ENCODE results near the gene THEMIS.

The THEMIS gene

DNA sequence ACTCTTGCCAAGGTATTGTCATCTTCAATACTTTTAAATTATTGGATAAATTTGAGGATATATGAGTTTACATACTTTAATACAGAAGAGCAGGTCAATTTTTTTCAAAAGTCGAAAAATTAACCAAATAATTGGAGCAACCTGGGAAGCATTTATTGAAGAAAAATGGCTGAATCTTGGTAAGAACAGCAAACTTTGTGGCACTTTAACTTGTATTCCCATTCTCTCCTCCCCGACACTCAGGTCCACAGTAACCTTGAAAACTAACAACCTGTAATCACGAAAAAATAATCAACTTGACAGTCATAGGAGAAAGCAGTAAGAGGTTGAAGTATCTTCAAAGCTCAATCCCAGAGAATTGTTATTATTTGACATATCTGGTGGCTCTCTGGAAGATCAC, 55.6 kb downstream of the THEMIS start:
- no peak for FAIRE-seq
- no peak for DNase-seq (ENCODE audit: insufficient read length, low spot score)
- TF ChIP-seq, protein P1, sequence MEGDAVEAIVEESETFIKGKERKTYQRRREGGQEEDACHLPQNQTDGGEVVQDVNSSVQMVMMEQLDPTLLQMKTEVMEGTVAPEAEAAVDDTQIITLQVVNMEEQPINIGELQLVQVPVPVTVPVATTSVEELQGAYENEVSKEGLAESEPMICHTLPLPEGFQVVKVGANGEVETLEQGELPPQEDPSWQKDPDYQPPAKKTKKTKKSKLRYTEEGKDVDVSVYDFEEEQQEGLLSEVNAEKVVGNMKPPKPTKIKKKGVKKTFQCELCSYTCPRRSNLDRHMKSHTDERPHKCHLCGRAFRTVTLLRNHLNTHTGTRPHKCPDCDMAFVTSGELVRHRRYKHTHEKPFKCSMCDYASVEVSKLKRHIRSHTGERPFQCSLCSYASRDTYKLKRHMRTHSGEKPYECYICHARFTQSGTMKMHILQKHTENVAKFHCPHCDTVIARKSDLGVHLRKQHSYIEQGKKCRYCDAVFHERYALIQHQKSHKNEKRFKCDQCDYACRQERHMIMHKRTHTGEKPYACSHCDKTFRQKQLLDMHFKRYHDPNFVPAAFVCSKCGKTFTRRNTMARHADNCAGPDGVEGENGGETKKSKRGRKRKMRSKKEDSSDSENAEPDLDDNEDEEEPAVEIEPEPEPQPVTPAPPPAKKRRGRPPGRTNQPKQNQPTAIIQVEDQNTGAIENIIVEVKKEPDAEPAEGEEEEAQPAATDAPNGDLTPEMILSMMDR (IDR thresholded peaks at IDR 0.05; ENCODE audit: insufficient read depth, missing control alignments) = no peak

DNA sequence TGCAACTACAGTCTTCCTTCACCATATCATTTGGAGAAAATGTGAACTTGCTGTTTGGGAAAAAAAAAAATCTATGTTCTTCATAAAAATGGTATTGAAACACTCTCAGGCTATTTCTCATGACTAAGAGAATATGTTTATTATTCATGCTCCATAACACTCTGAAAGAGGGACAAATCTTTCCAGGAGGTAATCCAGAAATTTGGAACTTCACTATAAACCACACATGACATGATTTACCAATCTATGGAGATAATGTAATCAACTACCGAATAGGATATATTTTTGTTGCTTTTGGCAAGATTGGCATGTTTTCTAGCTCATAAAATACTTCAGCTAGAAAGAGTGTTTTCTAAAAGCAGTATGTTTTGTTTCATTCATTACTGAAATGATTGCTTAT, 56.3 kb downstream of the THEMIS start:
- DNase-seq (ENCODE audit: insufficient read length, low spot score) (no peak), FAIRE-seq (no peak)
- TF ChIP-seq, protein P1 (IDR thresholded peaks at IDR 0.05; ENCODE audit: insufficient read depth, missing control alignments) = no peak

DNA sequence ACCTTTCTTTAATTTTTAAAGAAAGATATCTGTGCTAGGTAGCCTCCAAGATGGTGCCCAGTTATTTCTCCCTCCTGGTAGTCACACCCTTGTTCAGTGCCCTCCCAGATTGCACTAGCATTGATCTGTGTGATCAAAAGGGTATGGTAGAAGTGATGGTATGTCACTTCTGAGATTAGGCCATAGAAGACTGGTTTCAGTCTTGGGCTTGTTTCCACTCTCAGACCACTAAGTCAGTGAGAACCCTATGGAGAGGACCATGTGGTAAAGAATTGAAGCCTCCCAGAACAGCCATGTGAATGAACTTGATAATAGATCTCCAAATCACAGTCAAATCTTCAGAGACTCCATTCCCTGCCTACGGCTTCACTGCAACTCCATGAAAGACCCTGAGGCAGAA, 57.3 kb downstream of the THEMIS start:
- FAIRE-seq (no peak), DNase-seq (ENCODE audit: insufficient read length, low spot score) (no peak)

DNA sequence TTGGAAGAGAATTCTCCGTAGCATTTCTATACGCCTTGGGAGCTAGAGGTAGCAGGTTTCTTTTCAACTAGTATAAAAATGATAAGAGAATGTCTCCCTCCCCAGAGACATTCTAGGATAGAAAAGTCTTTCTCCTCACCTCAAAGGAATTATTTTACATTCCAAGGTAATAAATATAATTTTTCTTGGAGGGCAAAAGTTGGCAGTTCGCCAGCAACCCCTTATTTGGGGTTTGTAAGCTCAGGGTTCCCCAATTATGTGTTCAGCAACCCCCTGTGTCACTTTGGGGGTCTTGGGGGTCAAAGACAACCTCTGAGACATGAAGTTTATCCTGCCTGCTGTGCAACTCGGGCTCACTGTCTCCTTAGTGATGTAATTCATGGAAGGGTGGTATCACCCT, 58.3 kb downstream of the THEMIS start:
- FAIRE-seq (no peak), DNase-seq (ENCODE audit: insufficient read length, low spot score) (no peak)
- TF ChIP-seq, protein P1 (IDR thresholded peaks at IDR 0.05; ENCODE audit: insufficient read depth, missing control alignments) = no peak

More for the DNA sequence above, 57.3 kb downstream of the THEMIS start:
- TF ChIP-seq, protein P1 (IDR thresholded peaks at IDR 0.05; ENCODE audit: insufficient read depth, missing control alignments) = no peak

DNA sequence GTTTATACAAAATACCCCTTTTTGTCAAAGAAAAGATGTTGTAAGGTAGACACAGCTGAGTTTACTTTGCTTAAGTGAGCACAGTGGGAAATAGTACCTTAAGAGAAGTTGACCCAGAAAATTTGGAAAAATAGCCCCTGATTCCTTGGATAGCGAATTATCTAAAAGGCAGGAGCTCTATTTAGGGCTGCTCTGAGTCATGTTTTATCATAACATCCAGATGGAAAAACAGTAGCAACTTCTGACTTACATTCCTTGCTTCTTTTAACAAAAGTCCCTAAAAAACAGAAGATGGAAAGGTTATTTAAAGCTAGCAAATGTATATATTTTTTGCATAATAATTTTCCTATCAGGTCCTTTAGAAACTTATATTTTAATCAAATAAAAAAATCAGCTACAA, 59.0 kb downstream of the THEMIS start:
- FAIRE-seq = no peak
- TF ChIP-seq, protein P1 (IDR thresholded peaks at IDR 0.05; ENCODE audit: insufficient read depth, missing control alignments) = no peak
- no peak for DNase-seq (ENCODE audit: insufficient read length, low spot score)

DNA sequence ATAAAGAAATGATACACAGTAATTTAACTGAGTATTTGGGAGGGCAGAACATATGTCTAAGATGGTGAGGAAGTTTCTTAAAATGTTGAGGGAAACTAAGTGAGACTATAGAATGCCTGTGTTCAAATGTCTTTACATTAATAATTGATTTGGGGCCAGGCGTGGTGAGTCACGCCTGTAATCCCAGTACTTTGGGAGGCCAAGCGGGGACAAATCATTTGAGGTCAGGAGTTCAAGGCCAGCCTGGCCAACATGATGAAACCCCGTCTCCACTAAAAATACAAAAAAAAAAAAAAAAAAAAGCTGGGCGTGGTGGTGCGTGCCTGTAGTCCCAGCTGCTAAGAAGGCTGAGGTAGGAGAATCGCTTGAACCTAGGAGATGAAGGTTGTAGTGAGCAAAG, 66.7 kb downstream of the THEMIS start:
- no peak for FAIRE-seq
- DNase-seq (ENCODE audit: insufficient read length, low spot score) = no peak
- TF ChIP-seq, protein P1 (IDR thresholded peaks at IDR 0.05; ENCODE audit: insufficient read depth, missing control alignments) = no peak

DNA sequence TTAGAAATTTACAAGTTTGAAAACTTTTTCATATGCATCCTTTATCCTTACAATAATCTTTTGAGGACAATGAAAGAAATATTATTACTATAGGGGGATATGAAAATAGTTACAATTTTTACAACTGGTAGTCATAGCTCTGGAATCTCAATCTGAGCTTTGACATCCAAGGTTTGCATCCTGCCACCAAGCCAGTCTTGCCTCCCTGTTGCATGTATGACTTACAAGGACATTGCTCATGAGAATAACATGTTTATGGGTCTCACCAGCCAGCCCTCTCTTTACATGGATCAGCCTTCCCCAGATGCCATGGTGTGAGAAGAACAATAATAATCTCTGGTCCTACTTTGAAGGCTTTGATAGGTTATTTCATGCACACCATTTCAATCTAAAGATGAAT, 67.5 kb downstream of the THEMIS start:
- FAIRE-seq (no peak), DNase-seq (ENCODE audit: insufficient read length, low spot score) (no peak)
- TF ChIP-seq, protein P1 (IDR thresholded peaks at IDR 0.05; ENCODE audit: insufficient read depth, missing control alignments) = no peak
